HepG2 (cell line): ENCODE measurements around the gene QSOX1. TPM values are rescaled to one million over a fixed set of nuclear protein-coding genes. Genes with fewer than 3 reads are reported as not detected.

Experiments used
- ATAC-seq: fragments of 200-7000 bp; cut with Tn5 transposase; 3 replicates; pipeline ENCODE4 v1.9.1; 2020; ENCODE audit warnings: mild to moderate bottlenecking, moderate library complexity
- BruUV-seq: library from RNA; stranded (reverse); fragments of 400-500 nt; replicated peaks from 2 replicates; lab custom pipeline; 2021; lab: Mats Ljungman, UMichigan
- CTCF ChIA-PET: fragments of 300-600 bp; formaldehyde crosslinking; extraction: SDS; loops from one replicate; lab custom pipeline; 2021; ENCODE audit warnings: low total read pairs, inconsistent platforms, low intra/inter-chr PET ratio; lab: Yijun Ruan, JAX
- POLR2A ChIA-PET: fragments of 350-600 bp; sonication (Branson Sonifier 250); formaldehyde crosslinking; loops from one replicate; lab custom pipeline; 2020; ENCODE audit warnings: antibody characterized with exemption, inconsistent platforms; lab: Yijun Ruan, JAX
- DNase-seq: peaks from one replicate; pipeline ENCODE4 v3.0.0-alpha.2; 2015; ENCODE audit warnings: low spot score
- FAIRE-seq: peaks from 3 replicates; lab custom pipeline; 2011; peaks lifted over from hg19 to GRCh38; lab: Jason Lieb, UNC
- H2AFZ ChIP-seq: one replicate; pipeline ENCODE4 v1.6.1; 2011; ENCODE audit warnings: low read length, inconsistent platforms
- H3K27ac ChIP-seq: fragments of 300-600 bp; 3 replicates; pipeline ENCODE4 v1.8.0; 2011; ENCODE audit warnings: mixed run types, mild to moderate bottlenecking, mixed read lengths, low read length, inconsistent platforms; ENCODE audit not compliant: insufficient read depth; ENCODE audit errors: extremely low read length
- H3K27me3 ChIP-seq, 2 experiments: fragments of 200-600 bp in 1 of 2; 2 replicates in 1 of 2; 3 replicates in 1 of 2; pipeline versions ENCODE4 v1.6.0 to v1.8.0; 2011; ENCODE audit warnings: low read length in 2 of 2, mild to moderate bottlenecking in 2 of 2, moderate library complexity in 2 of 2, inconsistent platforms in 1 of 2; ENCODE audit not compliant: insufficient read depth in 2 of 2, control insufficient read depth in 1 of 2
- H3K36me3 ChIP-seq, 2 experiments: fragments of 200-600 bp in 1 of 2; replicated peaks in 1 of 2; 2 replicates in 1 of 2; 3 replicates in 1 of 2; pipeline versions ENCODE4 v1.5.1 to v1.8.0; 2011; ENCODE audit warnings: low read length in 2 of 2, inconsistent platforms in 1 of 2; ENCODE audit not compliant: insufficient read depth in 2 of 2, control insufficient read depth in 1 of 2
- H3K4me1 ChIP-seq: 2 replicates; pipeline ENCODE4 v1.5.1; 2012; ENCODE audit warnings: low read length, inconsistent platforms; ENCODE audit not compliant: insufficient read depth
- H3K4me2 ChIP-seq: 2 replicates; pipeline ENCODE4 v1.6.0; 2011; ENCODE audit warnings: low read depth, low read length, inconsistent platforms
- H3K4me3 ChIP-seq, 3 experiments: fragments of 200-600 bp in 1 of 3; sonication (generic), shearing (Covaris generic) in 1 of 3; replicated peaks in 1 of 3; 2 replicates each; pipeline ENCODE4 v1.5.1; 2011 to 2016; ENCODE audit warnings: low read length in 3 of 3, inconsistent platforms in 2 of 3, low read depth in 2 of 3, mild to moderate bottlenecking in 2 of 3, control low read depth in 1 of 3, mixed read lengths in 1 of 3; ENCODE audit not compliant: insufficient read depth in 1 of 3
- H3K79me2 ChIP-seq: one replicate; pipeline ENCODE4 v1.6.1; 2011; ENCODE audit warnings: low read length, inconsistent platforms; ENCODE audit not compliant: insufficient read depth
- H3K9ac ChIP-seq: 2 replicates; pipeline ENCODE4 v1.6.0; 2011; ENCODE audit warnings: mild to moderate bottlenecking, low read depth, low read length, inconsistent platforms; ENCODE audit not compliant: insufficient read depth
- H3K9me3 ChIP-seq: 2 replicates; pipeline ENCODE4 v1.5.1; 2012; ENCODE audit warnings: mild to moderate bottlenecking, low read length
- H4K20me1 ChIP-seq: 2 replicates; pipeline ENCODE4 v1.6.0; 2011; ENCODE audit warnings: inconsistent platforms, mild to moderate bottlenecking, low read length, moderate library complexity; ENCODE audit not compliant: insufficient read depth
- ARID3A ChIP-seq: IDR thresholded peaks from 2 replicates; pipeline ENCODE4 v1.6.1; 2012; ENCODE audit warnings: low read depth, low read length, improper control_type of control experiment
- IRF9 ChIP-seq: sonication (generic); formaldehyde crosslinking; IDR thresholded peaks from 2 replicates; pipeline ENCODE4 v1.8.0; 2022; ENCODE audit warnings: missing genetic modification reagents, mild to moderate bottlenecking, borderline replicate concordance
- KDM4B ChIP-seq: sonication (generic); formaldehyde crosslinking; IDR thresholded peaks from 2 replicates; pipeline ENCODE4 v1.4.0; 2020; ENCODE audit warnings: missing genetic modification reagents
- NCOR1 ChIP-seq: fragments of 200-600 bp; sonication (generic); IDR thresholded peaks from 2 replicates; pipeline ENCODE4 v1.7.0; 2017; ENCODE audit warnings: antibody characterized with exemption, low read length, borderline replicate concordance
- RBFOX2 ChIP-seq: fragments of 200-400 bp; formaldehyde crosslinking; IDR thresholded peaks from 2 replicates; pipeline ENCODE4 v1.6.1; 2017; ENCODE audit warnings: low read depth, mild to moderate bottlenecking, low read length
- REST ChIP-seq, 2 experiments: IDR thresholded peaks; 2 replicates each; pipeline ENCODE4 v1.6.1; 2011 to 2012; ENCODE audit warnings: low read length in 2 of 2, borderline replicate concordance in 1 of 2, low read depth in 1 of 2, mild to moderate bottlenecking in 1 of 2, moderate library complexity in 1 of 2
- ZC3H4 ChIP-seq: sonication (generic); formaldehyde crosslinking; IDR thresholded peaks from 2 replicates; pipeline ENCODE4 v1.4.0; 2020; ENCODE audit warnings: missing genetic modification reagents, borderline replicate concordance
- ZNF12 ChIP-seq: sonication (generic); formaldehyde crosslinking; IDR thresholded peaks from 2 replicates; pipeline ENCODE4 v1.5.0; 2020; ENCODE audit warnings: missing genetic modification reagents
- ZNF121 ChIP-seq: sonication (generic); formaldehyde crosslinking; IDR thresholded peaks from 2 replicates; pipeline ENCODE4 v1.5.0; 2020; ENCODE audit warnings: mild to moderate bottlenecking, missing genetic modification reagents
- ZNF362 ChIP-seq: sonication (generic); formaldehyde crosslinking; IDR thresholded peaks from 2 replicates; pipeline ENCODE4 v1.4.0; 2020; ENCODE audit warnings: missing genetic modification reagents, mild to moderate bottlenecking, borderline replicate concordance
- WGBS: methylation state at CpG from one replicate; pipeline ENCODE4 v1.1.6; 2017; ENCODE audit warnings: low lambda C conversion rate; 5-methylcytosine and 5-hydroxymethylcytosine counted together
- in situ Hi-C: cut with HindIII; loops from 2 replicates; pipeline ENCODE4 v1.10.0; 2017; ENCODE audit warnings: low pct_unique_long_range_greater_than_20kb; ENCODE audit not compliant: extremely low pct_ligation_motif_present
- intact Hi-C: fragments of 100-400 bp; cut with micrococcal nuclease; formaldehyde crosslinking; loops from one replicate; pipeline ENCODE4 v1.10.0; 2022; ENCODE audit not compliant: unreplicated experiment
- polyA plus RNA-seq, 8 experiments: library from polyadenylated mRNA; depleted of rRNA in 3 of 8; stranded (reverse) in 7 of 8; unstranded in 1 of 8; fragments of >200 nt; fragmentation: Illumina TruSeq in 4 of 8; extraction: Trizol in 4 of 8; gene quantifications; 2 replicates each; pipeline versions ENCODE4 v1.2.1 to v1.2.3, GENCODE V29; 2011 to 2016; ENCODE audit warnings: low read depth in 4 of 8, missing spikeins in 1 of 8, mixed read lengths in 1 of 8; ENCODE audit not compliant: insufficient read depth in 1 of 8
- total RNA-seq, 5 experiments: library from RNA; depleted of rRNA; stranded (reverse); fragments of >200 nt; fragmentation: Illumina TruSeq; extraction: Trizol; gene quantifications; 2 replicates each; pipeline ENCODE4 v1.2.3, GENCODE V29; 2016; ENCODE audit warnings: low read depth in 1 of 5

The QSOX1 gene
- total and polyA plus RNA-seq, 2 of the 13 experiments (the other 11 are each of a cell fraction or from before 2014, with no cell fraction given) = 6.8 to 40.2 TPM

- TF ChIP-seq IRF9 (CRISPR knock-in tag) (no peak), NCOR1 (no peak)
- TF ChIP-seq, all 625 proteins: peak for 0
These were observed 84.8 kb downstream of the QSOX1 start (continued) for GRCh38 chr1:180239145-180240096.

GRCh38 chr1:180241716-180242544 lies 87.3 kb downstream of the QSOX1 start:
- ChIA-PET POLR2A (no interaction called here), CTCF (no interaction called here)
- no peak overlapping the region for H3K4me2 ChIP-seq
- no peak overlapping the region for H3K27ac ChIP-seq
- intact Hi-C loops (loop anchor here (10.0 kb wide), 1 partner anchor 57 kb away; no protein-coding TSS in a partner anchor), in situ Hi-C loops (no loop called here)
- H3K9ac ChIP-seq = no peak overlapping the region
- H3K79me2 ChIP-seq = no peaks in the 10 kb centered on the region
- peaks cover 2 to 47% of the 10 kb centered on the region in 2 experiments; a peak in 4 of 5 replicates for H3K27me3 ChIP-seq
- H2AFZ ChIP-seq = no peak overlapping the region
- H4K20me1 ChIP-seq = no peaks in the 10 kb centered on the region
- H3K36me3 ChIP-seq = no peaks in the 10 kb centered on the region
- H3K4me3 ChIP-seq = no peak overlapping the region
- FAIRE-seq = no peak
- no peak for DNase-seq
- BruUV-seq = no TSS peak
- H3K9me3 ChIP-seq = no peaks in the 10 kb centered on the region
- no peak; the same call in 2 of the 3 replicates for ATAC-seq
- peaks cover 25% of the 10 kb centered on the region for H3K4me1 ChIP-seq
- WGBS = 33% methylated on average over 8 of the region's 8 CpGs
- no peak for TF ChIP-seq RBFOX2
- TF ChIP-seq ZNF12 = no peak
- TF ChIP-seq REST (IDR thresholded peaks at IDR 0.05; ENCODE audit: borderline replicate concordance in 1 of 2, low read depth in 1 of 2, low read length in 2 of 2) = peak; percentile 30 to 89
- TF ChIP-seq ZC3H4 (CRISPR knock-in tag) = no peak
- TF ChIP-seq ARID3A = no peak
- TF ChIP-seq KDM4B = no peak
- TF ChIP-seq ZNF121 (CRISPR knock-in tag) = peak; percentile 55; the same call in 1 of the 2 replicates
- no peak for TF ChIP-seq ZNF362 (CRISPR knock-in tag)
